Measurements from ENCODE around the gene UHRF1.

- TF ChIP-seq POLR2AphosphoS5 (IDR thresholded peaks at IDR 0.05; ENCODE audit: low read depth, low read length) (no peak), TAF1 (IDR thresholded peaks at IDR 0.05; ENCODE audit: borderline replicate concordance, low read depth, low read length) (no peak)
These were observed 97.5 kb downstream of the UHRF1 start for GRCh38 chr19:5006821-5007220.
